GM21737 (cell line): ENCODE data around the gene PER1.
"Not testable (repeated sequence)": the region's sequence is repeated elsewhere in the genome, so short reads cannot be mapped to it uniquely, and the experiment has no call there.

Experiments used
- ATAC-seq: cut with Tn5 transposase; IDR thresholded peaks from one replicate; pipeline ENCODE4 v1.9.1; 2021; ENCODE audit warnings: mild to moderate bottlenecking, moderate library complexity; ENCODE audit not compliant: unreplicated experiment

PER1 gene

DNA sequence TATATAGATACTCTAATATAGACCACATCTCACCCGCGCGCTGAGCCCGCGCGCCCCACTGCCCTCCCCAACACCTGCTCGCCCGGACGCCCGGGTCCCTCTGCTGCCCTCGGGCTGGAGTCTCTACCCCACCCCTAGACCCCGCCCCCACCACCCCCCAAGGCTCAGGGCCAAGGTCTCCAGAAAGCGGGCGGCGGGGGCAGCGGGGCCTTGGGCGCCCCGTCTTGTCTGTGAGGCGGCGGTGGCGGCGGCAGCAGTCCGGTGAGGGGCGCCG lies 30.9 kb downstream of the PER1 start:
- no peak for ATAC-seq

DNA sequence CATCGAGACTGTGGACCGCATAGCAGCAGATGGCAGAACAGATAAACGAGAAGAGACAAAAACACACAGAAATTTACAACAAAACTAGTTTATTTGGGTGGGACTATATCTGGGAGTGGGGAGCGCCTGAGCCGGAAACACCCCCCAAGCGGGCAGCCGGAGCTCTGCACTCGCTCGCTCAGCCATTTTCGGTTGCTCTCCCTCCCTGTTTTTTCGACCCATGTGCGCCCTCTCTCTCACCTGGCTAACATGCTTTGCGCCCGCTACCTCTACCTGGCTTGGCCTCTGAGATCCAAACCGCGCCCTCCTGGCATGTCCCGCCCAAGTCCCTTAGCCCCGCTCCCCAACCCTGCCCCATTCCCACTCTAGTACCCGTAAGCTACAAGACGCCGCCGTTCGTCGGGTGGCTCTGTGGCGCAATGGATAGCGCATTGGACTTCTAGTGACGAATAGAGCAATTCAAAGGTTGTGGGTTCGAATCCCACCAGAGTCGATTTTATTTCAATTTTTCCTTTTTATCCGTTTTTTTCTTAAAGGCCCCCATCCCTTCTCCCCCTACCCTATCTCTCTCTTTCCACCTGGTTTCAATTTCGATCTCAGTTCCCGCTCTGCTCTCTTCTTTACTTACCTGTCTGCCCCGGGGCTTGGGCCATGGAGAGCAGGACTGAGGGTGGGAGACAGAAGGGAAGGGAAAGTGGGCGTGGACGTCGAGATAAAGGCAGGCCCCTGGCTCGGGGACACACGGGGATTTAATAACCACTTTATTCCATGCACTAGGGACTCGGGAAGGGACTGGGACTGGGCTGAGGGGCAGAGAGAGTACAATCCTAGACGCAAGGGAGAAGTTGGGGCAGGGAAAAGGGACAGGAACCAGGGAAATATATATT lies 31.4 kb downstream of the PER1 start:
- peak; percentile 6 for ATAC-seq

DNA sequence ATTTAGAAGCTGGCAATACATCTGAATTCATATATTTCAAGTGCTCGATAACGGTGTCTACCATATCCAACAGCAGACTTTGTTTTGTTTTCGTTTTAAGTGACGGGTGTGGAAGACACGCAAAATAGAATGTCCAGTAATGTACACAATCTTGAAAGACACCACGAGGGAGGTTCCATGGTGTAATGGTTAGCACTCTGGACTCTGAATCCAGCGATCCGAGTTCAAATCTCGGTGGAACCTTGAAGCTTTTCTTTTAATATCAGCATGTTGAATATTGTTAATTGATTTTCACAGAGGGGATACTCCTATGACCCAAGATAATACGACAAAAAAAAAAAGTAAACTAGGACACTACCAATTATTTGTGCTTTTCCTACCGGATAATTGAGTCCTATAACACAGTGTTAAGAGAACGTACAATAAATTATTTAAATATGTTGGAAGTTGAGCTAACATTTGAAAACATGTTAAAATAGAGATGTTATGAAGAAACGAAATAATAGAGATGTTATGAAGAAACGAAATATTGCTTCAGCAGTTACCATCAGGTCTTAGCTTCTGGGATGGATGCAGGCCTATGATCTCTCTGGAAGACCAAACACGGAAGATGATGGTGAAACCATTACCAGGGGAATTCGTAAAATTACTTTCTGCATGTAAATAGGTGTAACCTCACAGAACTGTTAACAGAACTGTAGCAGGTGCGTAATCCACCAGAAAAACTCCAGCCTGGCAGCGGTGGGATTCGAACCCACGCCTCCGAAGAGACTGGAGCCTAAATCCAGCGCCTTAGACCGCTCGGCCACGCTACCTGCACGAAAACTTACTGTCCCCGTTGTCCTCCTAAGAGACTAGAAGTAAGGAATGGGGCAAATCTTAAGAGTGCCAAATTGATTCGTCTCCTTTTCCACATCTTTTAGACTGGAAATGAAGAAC lies 32.4 kb downstream of the PER1 start:
- peak; percentile 23 for ATAC-seq

DNA sequence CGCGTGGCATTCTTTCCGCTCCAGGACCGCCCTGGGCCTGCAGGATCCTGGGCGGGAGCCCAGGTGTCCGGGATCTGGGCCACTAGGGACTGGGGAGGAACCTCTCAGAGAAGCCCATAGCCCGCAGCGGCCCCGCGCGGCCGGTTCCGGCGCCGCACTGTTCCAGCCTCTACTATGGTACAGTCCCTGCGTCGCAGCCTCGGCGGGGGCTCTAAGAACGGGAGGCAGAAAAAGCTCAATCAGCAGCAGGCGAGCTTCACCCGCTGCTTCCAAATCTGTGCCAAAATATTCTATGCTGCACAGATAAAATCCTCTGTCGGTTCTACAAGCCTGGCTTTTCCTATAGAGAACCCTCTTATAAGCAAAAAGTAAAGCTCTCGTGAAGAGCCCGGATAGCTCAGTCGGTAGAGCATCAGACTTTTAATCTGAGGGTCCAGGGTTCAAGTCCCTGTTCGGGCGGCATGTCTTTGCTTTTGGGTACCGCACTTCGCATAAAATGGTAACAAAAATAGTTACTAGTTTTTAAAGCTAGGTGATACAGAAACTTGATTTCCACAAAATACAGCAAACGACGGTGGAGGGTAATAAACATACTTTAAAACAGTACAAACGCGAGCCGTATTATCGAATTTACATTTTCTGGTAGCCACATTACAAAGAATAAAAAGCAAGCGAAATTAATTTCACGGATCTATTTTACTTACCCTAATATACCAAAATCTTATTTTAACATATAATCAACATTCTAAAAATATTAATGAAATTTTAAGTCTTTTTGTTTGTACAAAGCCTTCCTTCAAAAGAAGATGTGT lies 33.2 kb downstream of the PER1 start:
- peak; percentile 40 for ATAC-seq

DNA sequence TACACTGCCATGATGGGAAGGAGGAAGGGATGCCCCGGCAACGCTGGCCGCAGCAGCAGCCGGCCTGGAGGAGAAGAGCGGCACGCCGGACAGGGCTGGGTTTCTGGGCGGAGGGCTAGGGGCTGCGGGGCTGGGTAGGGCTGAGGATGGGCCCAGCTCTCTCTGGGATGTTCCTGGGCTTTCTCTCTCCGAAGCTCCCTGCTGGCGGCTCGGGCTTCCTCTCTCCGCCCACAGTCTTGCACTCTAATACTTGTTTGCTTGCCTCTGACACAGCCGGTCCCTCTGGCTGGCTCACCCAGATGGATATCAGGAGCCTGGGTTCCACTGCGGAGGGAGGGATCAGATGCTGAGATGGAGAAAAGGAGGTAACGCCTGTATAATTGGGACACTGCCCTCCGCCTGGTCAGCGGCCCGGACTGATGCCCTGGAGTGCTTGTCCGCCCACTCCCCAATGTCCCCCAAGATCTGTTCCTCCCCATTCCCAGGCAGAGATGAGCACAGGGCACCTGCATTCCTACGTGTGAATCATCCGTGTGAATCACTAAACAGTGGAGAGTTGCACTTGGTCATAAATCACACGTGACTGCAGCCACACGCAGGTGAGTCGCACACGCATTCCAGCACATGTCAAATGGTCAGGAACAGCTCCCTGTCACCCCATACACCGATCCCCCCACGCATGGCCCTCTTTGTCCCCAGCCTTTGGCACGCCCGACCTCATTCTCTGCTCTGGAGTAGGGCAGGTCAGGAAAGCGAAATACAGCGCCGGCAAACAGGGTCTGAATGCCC lies 34.0 kb downstream of the PER1 start, which contains the start of gene ALOXE3:
Gene ALOXE3 (minus strand): TSS at position 535 of the 789 bp plus-strand sequence. CDS start 524 bp downstream, at position 11.
- ATAC-seq = no peak

- no peak for ATAC-seq
Observed at GRCh38 chr17:8117367-8117979, 34.7 kb downstream of the PER1 start.

DNA sequence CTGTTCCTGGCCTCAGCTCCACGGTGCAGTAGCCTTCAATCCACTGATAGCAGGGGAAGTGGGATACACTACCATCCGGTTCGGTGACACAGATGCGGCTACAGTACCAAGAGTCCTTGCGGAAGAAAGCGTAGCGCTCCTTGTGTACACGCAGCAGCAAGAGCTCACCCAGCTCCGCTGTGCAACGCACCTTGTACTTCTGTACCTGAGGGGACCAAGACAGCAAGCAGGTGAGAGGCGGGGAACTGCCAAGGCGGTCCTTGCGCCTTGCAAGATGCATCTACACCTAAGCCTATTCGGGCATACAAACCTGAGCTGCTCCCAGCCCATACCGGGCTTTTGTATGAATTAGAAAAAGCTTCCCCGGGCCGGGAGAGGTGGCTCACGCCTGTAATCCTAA lies 35.4 kb downstream of the PER1 start:
- no peak for ATAC-seq

DNA sequence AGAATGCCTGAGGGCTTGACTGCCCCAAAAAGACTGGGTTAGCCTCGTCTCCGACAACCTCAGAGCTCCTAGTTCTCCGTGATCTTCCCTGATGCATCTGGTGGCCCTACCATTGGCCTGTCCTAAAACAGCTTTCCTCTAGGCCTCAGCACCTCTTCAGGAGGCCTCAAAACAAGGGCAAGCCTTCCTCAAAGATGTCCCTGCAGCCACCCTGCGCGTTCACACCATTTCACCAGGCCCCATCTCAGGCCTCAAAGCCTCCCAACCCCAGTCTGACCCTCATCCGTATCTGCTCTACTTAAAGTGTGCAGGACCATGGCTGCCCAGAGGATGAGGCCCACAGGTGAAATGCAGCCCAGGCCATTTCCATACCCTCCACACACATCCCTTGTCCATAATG lies 41.3 kb downstream of the PER1 start:
- ATAC-seq = no peak

DNA sequence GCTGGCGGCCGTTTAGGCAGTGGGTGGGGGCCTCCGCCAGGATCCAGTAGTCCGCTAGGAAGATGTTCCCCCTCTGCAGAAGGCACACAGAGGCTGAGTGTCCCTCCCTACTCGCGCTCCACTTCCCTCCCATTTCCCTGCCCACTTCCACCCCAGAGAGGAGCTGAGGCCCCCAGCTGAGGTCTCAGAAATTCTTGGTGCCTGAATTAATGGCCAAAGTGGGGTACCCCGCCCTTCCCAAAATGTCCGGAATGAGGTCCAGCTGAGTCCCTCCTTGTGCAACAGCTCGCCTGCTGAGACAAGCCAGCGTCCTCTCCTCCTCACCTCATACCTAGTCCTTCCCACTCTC lies 41.8 kb downstream of the PER1 start:
- no peak for ATAC-seq

GRCh38 chr17:8109661-8110455 lies 42.3 kb downstream of the PER1 start:
- ATAC-seq = no peak

DNA sequence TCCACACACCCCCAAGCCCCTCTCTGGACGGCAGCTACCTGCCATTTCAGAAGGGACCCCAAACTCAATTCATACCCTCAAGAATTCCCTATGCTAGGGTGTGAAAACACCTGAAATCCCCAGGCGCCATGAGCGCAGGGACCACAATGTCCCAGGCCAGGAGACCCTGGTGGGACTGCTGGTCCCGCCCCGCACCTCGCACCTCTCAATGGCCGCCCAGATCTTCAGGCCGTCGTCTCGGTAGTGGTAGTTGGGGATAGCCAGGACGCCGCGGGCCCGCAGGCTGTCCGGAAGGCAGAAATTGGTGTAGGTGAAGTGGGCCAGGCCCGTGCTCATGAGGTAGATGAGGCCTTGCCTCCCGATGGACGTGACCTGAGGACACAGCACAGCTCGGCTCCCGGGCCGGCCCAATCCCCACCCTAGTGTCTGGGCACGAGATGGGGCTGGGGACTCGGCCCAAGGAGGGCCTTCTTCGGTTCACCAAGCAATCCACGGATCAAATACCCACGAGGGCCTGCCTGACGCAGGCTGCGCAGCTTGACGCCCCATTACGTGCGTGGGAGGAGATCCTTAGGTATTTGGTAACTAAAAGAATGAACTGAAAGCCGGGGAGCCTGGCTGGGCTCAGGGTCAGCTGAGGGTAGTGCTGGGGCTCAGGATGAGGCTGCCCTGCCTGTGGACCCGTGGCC lies 43.1 kb downstream of the PER1 start:
- ATAC-seq = no peak

GRCh38 chr17:8106980-8107379 lies 45.2 kb downstream of the PER1 start:
- ATAC-seq = not testable (repeated sequence)

- no peak for ATAC-seq
Observed at GRCh38 chr17:8105957-8106398, 46.2 kb downstream of the PER1 start.

GRCh38 chr17:8104911-8105310 lies 47.3 kb downstream of the PER1 start:
- no peak for ATAC-seq

- no peak for ATAC-seq
Observed at GRCh38 chr17:8103549-8103948, 48.7 kb downstream of the PER1 start.

DNA sequence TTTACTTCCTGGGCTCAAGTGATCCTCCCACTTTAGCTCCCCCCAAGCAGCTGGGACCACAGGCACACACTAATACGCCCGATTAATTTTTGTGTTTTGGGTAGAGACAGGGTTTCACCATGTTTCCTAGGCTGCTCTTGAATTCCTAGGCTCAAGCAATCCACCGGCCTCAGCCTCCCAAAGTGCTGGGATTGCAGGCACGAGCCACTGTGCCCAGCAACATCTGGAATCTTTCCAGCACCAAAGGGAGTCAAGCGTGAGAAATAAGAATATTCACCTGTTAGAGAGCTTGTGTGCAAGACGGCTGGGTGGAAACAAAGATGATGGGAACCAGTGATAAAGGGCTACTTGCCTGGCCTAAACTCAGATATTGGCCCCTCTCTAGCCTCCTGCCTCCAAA lies 50.5 kb downstream of the PER1 start:
- no peak for ATAC-seq

GRCh38 chr17:8100763-8101162 lies 51.4 kb downstream of the PER1 start:
- ATAC-seq = no peak

- ATAC-seq = no peak
Observed at GRCh38 chr17:8100111-8100510, 52.1 kb downstream of the PER1 start.
